GM18520 (cell line): ENCODE measurements around the gene SH3GL2.

Experiments
- ATAC-seq: cut with Tn5 transposase; IDR thresholded peaks from one replicate; pipeline ENCODE4 v1.9.1; 2021; ENCODE audit not compliant: unreplicated experiment

The SH3GL2 gene

GRCh38 chr9:17578911-17579793 is at the start of gene SH3GL2:
Gene SH3GL2 (plus strand): TSS chr9:17579066.
- ATAC-seq = no peak

DNA sequence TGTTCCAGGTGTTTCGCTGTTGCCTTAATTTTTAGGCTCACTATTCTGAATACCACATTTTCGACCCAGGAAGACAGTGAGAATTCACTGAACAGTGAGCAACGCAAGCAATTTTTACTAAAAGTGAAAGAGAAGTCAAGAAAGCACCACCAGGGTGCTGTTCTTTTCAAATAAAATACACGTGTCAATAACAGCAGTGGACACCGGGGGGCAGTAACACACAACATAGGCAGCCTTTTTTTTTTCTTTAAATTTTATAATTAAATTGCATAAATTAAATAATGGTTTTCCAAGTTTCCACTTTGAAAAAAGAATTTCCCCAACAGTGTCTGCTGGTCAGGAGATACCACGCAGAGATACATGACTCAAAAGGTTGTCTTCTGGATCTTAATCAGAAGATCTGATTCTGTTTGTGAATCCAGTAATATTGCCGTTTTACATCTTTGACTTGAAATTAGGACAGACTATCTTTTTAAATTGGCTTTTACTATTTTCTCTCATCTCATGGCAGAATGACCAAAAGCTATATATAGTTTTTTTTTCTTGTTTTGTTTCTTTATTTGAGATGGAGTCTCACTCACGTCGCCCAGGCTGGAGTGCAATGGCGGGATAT is 47.1 kb upstream of the SH3GL2 start:
- peak; percentile 67 for ATAC-seq

GRCh38 chr9:17532461-17532860 is 46.4 kb upstream of the SH3GL2 start:
- ATAC-seq = no peak

- no peak for ATAC-seq
Observed at GRCh38 chr9:17535176-17535575, 43.7 kb upstream of the SH3GL2 start.

GRCh38 chr9:17536027-17536426 is 42.8 kb upstream of the SH3GL2 start:
- no peak for ATAC-seq

DNA sequence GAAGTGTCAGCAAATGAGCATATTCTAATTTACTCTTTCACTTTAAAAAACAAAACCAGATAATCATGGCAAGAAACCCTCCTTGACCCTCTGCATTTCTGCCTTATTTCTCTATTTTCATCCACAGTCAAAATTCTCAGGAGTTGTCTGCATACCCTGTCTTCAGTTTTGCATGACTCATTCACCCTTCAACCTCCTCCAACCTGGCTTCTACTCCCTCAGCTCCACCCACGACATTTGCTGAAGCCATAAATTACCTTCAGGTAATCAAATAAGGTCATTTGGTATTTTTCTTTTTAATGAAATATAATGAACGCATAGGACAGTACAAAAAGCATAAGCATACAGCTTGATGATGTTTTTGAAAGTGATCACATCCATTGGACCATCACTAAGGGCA is 27.8 kb upstream of the SH3GL2 start:
- ATAC-seq = no peak

- no peak for ATAC-seq
Observed at GRCh38 chr9:17555362-17556054, 23.4 kb upstream of the SH3GL2 start.

DNA sequence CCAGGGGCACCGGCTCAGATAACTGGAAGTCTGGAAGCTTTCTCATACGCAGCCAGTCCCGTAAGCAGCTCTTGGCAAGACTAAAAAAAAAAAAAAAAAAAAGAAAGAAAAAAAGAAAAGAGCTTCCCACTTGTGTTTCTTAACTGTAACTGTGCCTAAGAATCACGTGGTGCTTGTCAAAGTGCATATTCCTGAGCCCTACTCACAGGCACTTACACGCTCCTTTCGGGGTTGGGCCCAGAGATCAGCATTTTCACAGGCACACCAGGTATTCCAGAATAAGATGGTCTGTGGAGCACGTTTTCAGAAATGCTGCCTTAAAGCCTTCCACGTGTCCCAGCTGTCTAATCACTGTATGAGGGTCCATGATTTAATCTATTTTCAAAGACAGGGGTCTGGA is 22.6 kb upstream of the SH3GL2 start:
- ATAC-seq = no peak

DNA sequence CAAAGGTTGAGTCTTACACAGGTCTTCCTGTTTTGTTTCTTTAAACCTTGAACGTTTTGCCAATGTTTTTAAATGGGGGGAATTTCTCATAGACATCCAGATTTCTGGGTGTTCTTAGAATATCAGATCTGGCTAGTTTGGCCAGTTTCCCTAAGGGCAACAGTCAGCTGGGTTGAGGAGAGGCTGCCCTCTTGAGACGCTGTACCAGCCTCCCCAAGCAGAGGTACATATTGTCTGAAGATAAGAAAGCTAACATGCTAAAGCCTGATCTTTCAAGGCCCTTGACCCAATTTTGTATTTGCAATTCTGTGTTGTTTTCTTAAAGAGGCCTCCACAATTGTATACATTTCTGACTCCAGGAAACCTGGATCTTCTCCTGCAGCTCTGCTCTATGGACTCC is 21.9 kb upstream of the SH3GL2 start:
- no peak for ATAC-seq

DNA sequence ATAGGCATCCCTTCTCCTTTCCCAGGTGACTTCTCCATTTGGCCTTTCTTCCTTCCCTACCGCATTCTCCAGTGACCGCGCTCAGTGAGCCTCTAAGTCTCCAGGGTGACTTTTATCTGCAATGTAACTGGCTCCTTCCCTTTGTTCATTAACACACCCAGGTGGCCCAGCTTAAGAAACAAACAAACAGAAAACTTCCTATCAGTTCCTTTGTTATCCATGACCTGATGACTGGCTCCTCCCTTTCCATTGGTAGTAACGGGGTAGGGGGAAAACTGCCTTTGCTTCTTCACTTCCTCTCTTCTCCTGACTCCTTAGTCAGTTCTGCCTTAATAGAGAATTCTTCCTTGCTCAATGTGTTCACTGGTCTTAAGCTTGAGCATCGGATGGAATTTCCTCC is 7.0 kb upstream of the SH3GL2 start:
- ATAC-seq = no peak

GRCh38 chr9:17574342-17574741 is 4.5 kb upstream of the SH3GL2 start:
- no peak for ATAC-seq

DNA sequence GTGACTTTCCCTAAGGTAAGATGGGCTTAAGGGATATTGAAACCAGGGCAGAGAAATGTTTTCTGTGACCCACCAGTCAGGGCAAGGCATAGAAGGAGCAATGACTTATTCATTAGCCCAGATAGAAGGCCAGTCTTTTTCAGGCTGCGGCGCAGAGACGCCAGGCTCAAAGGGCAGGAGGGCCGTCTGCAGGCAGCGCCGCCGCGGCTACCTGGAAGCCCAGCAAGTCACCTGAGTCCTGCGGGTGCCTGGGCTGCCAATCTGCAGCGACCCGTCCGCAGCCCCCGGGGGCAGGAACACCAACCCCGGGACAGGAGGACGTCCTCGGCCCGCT is 322 bp upstream of the SH3GL2 start:
- ATAC-seq = no peak

GRCh38 chr9:17580119-17580518 is 1.3 kb downstream of the SH3GL2 start:
- ATAC-seq = no peak

DNA sequence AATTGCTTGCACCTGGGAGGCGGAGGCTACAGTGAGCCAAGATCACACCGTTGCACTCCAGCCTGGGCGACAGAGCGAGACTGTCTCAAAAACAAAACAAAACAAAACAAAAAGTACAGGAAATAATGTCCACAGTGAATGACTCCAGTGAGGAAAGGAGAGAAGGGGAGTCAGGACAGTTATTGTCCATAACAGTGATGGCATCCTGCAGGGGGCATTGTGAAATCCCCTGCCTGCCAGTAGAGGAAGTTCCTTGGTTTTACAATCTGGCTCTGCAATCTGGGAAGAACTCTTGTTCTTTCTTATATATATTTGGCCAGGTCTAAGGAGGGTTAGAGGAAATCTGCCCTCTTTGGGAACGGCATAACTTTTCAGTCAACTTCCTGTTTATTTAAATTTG is 8.2 kb downstream of the SH3GL2 start:
- no peak for ATAC-seq

DNA sequence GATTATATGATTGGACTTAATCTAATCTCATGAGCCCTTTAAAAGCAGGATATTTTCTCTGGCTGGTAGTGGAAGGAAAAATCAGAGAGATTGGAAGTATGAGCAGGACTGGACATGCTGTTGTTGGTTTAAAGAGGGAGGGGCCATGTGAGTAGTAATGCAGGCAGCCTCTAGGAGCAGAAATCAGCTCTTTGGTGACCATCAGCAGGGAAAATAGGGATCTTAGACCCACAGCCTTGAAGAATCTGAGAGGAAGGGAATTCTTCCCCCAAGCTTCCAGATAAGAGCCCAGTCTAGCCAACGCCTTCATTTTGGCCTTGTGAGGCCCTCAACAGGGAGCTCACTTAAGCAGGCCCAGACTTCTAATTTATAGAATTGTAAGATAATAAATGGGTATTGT is 9.5 kb downstream of the SH3GL2 start:
- ATAC-seq = no peak

DNA sequence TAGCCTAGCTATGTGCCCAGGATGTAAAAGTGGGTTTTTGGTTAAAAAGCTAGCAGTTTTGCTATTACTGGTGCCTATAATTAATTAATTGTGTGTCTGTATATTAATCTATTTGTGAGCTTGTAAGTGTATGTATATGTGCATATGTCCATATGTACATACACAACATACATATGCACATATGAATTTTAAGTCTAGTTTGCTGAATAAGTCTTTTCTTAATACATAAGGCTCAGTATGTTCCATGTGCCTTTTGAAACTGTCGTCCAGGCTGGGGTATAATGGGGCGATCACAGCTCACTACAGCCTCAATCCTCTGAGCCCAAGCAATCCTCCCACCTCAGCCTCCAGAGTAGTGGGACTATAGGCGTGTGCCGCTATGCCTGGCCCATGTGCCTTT is 10.1 kb downstream of the SH3GL2 start:
- no peak for ATAC-seq

DNA sequence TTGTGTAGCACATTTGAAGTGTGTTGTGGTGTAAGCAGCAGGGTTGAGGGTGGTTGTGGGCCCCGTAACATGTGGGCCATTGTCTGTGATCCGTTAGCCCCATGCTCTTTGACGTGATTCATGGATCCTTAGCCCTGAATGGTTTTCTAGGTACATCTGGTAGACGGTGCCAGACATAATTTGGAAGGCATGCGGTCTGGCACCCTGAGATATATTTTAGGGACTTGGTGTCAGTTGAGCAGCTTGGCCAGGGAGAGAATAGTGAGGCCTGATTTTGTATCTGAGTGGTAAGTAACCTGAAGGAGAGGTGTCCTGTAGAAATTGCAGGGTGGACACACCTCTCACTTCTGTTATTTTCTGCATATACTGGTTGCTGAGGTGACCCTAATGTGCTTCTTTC is 10.9 kb downstream of the SH3GL2 start:
- ATAC-seq = no peak

DNA sequence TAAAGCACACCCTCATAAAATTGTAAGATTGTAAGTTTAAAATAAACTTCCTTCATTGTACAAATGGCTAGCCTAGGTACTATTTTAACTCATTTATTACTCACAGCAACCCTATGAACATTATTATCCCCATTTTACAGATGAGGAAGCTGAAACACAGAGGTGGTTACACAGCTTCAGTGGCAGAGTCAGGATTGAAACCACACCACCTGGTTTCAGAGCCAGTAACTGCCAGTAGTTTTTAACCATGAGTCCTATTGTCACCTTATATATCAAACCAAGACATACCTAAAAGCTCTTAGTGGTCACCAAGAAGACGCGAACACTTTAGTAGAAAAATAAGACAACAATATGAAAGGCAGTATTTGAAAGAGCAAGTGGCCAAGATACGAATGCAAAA is 16.1 kb downstream of the SH3GL2 start:
- no peak for ATAC-seq

DNA sequence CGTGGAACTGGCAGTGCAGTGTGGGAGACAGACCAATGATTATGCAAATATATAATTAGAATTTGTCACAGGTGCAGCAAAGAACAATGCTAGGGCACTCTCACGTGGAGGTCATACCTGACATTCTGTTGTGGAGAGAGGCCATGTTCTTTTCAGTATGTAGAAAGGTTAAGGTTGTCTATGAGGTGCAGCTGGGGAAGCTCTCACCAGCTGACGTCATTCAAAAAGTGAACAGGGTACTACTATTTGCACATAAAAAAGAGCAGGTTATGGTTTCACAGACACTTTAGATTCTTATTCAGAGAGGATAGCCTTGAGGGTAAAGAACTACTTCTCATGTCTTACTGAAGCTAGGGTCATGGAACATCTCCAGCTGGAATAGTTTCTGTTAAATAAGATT is 19.1 kb downstream of the SH3GL2 start:
- no peak for ATAC-seq

- ATAC-seq = no peak
Observed at GRCh38 chr9:17600962-17601593, 22.2 kb downstream of the SH3GL2 start.

GRCh38 chr9:17604556-17604955 is 25.7 kb downstream of the SH3GL2 start:
- ATAC-seq = no peak
